HepG2 (cell line): ENCODE measurements around the gene CASR.

Experiments
- BRCA1 ChIP-seq: sonication (generic); formaldehyde crosslinking; IDR thresholded peaks from 2 replicates; pipeline ENCODE4 v1.4.0; 2020; ENCODE audit warnings: missing genetic modification reagents
- FOXK1 ChIP-seq: sonication (generic); formaldehyde crosslinking; IDR thresholded peaks from 2 replicates; pipeline ENCODE4 v1.4.0; 2020; ENCODE audit warnings: low read depth, missing genetic modification reagents, borderline replicate concordance
- NCOR1 ChIP-seq: fragments of 200-600 bp; sonication (generic); IDR thresholded peaks from 2 replicates; pipeline ENCODE4 v1.7.0; 2017; ENCODE audit warnings: antibody characterized with exemption, low read length, borderline replicate concordance
- POLR2A ChIP-seq, 2 experiments: IDR thresholded peaks; 2 replicates each; pipeline ENCODE4 v1.6.1; 2011; ENCODE audit warnings: low read depth in 2 of 2, low read length in 2 of 2, mild to moderate bottlenecking in 1 of 2, moderate library complexity in 1 of 2; ENCODE audit not compliant: insufficient read depth in 1 of 2
- RBAK ChIP-seq: sonication (generic); formaldehyde crosslinking; IDR thresholded peaks from 2 replicates; pipeline ENCODE4 v1.5.1; 2020; ENCODE audit warnings: mild to moderate bottlenecking, missing genetic modification reagents
- ZNF431 ChIP-seq: sonication (generic); formaldehyde crosslinking; IDR thresholded peaks from 2 replicates; pipeline ENCODE4 v1.9.0; 2022; ENCODE audit warnings: missing genetic modification reagents, low read depth, mild to moderate bottlenecking, borderline replicate concordance
- TF ChIP-seq, protein P1 (sequence below): sonication (generic); formaldehyde crosslinking; IDR thresholded peaks from 2 replicates; pipeline ENCODE4 v1.5.0; 2020; ENCODE audit warnings: mild to moderate bottlenecking, missing genetic modification reagents, moderate library complexity
- TF ChIP-seq, protein P2 (sequence below): sonication (generic); formaldehyde crosslinking; IDR thresholded peaks from 2 replicates; pipeline ENCODE4 v1.4.0; 2020; ENCODE audit warnings: missing genetic modification reagents, mild to moderate bottlenecking, borderline replicate concordance
- TF ChIP-seq, protein P3 (sequence below): sonication (generic); formaldehyde crosslinking; IDR thresholded peaks from 2 replicates; pipeline ENCODE4 v1.4.0; 2020; ENCODE audit warnings: missing genetic modification reagents

DNA sequence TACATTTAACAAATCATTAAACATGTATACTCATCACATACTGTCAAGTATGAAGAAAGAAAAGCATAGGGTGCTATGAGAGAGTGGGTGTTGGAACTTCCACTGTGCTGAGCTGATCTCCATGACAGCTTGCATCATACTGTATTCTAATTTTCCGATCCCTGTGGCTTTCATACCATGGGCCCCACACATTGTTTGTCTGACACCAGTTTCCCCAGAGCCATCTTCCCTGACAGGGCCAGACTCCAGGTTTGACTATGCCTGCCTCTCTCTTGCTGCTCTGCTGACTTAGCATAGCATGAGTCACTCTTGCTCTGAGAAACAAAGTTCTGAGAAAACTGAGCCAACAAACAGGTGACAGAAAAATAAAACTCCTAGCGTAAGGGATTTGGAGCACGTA lies 37.0 kb upstream of the CASR start:
- TF ChIP-seq, protein P1, sequence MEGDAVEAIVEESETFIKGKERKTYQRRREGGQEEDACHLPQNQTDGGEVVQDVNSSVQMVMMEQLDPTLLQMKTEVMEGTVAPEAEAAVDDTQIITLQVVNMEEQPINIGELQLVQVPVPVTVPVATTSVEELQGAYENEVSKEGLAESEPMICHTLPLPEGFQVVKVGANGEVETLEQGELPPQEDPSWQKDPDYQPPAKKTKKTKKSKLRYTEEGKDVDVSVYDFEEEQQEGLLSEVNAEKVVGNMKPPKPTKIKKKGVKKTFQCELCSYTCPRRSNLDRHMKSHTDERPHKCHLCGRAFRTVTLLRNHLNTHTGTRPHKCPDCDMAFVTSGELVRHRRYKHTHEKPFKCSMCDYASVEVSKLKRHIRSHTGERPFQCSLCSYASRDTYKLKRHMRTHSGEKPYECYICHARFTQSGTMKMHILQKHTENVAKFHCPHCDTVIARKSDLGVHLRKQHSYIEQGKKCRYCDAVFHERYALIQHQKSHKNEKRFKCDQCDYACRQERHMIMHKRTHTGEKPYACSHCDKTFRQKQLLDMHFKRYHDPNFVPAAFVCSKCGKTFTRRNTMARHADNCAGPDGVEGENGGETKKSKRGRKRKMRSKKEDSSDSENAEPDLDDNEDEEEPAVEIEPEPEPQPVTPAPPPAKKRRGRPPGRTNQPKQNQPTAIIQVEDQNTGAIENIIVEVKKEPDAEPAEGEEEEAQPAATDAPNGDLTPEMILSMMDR (CRISPR knock-in tag), result no peak
- no peak for TF ChIP-seq ZNF431 (CRISPR knock-in tag)
- TF ChIP-seq, protein P2, sequence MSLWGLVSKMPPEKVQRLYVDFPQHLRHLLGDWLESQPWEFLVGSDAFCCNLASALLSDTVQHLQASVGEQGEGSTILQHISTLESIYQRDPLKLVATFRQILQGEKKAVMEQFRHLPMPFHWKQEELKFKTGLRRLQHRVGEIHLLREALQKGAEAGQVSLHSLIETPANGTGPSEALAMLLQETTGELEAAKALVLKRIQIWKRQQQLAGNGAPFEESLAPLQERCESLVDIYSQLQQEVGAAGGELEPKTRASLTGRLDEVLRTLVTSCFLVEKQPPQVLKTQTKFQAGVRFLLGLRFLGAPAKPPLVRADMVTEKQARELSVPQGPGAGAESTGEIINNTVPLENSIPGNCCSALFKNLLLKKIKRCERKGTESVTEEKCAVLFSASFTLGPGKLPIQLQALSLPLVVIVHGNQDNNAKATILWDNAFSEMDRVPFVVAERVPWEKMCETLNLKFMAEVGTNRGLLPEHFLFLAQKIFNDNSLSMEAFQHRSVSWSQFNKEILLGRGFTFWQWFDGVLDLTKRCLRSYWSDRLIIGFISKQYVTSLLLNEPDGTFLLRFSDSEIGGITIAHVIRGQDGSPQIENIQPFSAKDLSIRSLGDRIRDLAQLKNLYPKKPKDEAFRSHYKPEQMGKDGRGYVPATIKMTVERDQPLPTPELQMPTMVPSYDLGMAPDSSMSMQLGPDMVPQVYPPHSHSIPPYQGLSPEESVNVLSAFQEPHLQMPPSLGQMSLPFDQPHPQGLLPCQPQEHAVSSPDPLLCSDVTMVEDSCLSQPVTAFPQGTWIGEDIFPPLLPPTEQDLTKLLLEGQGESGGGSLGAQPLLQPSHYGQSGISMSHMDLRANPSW (CRISPR knock-in tag), result no peak
- TF ChIP-seq, protein P3, sequence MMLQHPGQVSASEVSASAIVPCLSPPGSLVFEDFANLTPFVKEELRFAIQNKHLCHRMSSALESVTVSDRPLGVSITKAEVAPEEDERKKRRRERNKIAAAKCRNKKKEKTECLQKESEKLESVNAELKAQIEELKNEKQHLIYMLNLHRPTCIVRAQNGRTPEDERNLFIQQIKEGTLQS (CRISPR knock-in tag), result no peak
- TF ChIP-seq RBAK (CRISPR knock-in tag), result no peak
- no peak for TF ChIP-seq FOXK1 (CRISPR knock-in tag)
- TF ChIP-seq BRCA1, result no peak
- TF ChIP-seq POLR2A (IDR thresholded peaks at IDR 0.05; ENCODE audit: insufficient read depth in 1 of 2, low read depth in 2 of 2, low read length in 2 of 2), result no peak
- TF ChIP-seq NCOR1, result no peak
